Effector memory CD4-positive, alpha-beta T cell (primary cell): ENCODE data around the gene UGT1A1.

ENCODE experiments used
- DNase-seq, 3 donors: peaks; one replicate each; pipeline ENCODE4 v3.0.0-alpha.2; 2020
- H3K27ac ChIP-seq: 2 replicates; pipeline ENCODE4 v1.7.0; 2013; ENCODE audit warnings: mild to moderate bottlenecking, low read length, moderate library complexity; ENCODE audit not compliant: insufficient read depth, poor library complexity, severe bottlenecking
- H3K27me3 ChIP-seq: replicated peaks from 2 replicates; pipeline ENCODE4 v1.7.0; 2013; ENCODE audit warnings: mild to moderate bottlenecking, low read length; ENCODE audit not compliant: insufficient read depth, control insufficient read depth, poor library complexity, severe bottlenecking
- H3K36me3 ChIP-seq: 2 replicates; pipeline ENCODE4 v1.7.0; 2013; ENCODE audit warnings: mild to moderate bottlenecking, low read length, moderate library complexity; ENCODE audit not compliant: control insufficient read depth, insufficient read depth
- H3K4me1 ChIP-seq: 2 replicates; pipeline ENCODE4 v1.7.0; 2013; ENCODE audit warnings: low read length, mild to moderate bottlenecking; ENCODE audit not compliant: control insufficient read depth, insufficient read depth, poor library complexity, severe bottlenecking
- H3K4me3 ChIP-seq: 2 replicates; pipeline ENCODE4 v1.7.0; 2013; ENCODE audit warnings: low read length, low read depth, mild to moderate bottlenecking; ENCODE audit not compliant: insufficient read depth, poor library complexity, severe bottlenecking
- H3K9me3 ChIP-seq: 2 replicates; pipeline ENCODE4 v1.7.0; 2013; ENCODE audit warnings: mild to moderate bottlenecking, low read length, moderate library complexity; ENCODE audit not compliant: control insufficient read depth

The UGT1A1 gene

GRCh38 chr2:233758141-233758540 lies 1.9 kb upstream of the UGT1A1 start:
- Histone ChIP-seq H3K27ac (no peak overlapping the region), H3K27me3 (no peaks in the 10 kb centered on the region), H3K4me3 (no peak overlapping the region), H3K4me1 (no peaks in the 10 kb centered on the region), H3K9me3 (no peaks in the 10 kb centered on the region), H3K36me3 (no peaks in the 10 kb centered on the region)
- no peak for DNase-seq

GRCh38 chr2:233758849-233759248 lies 1.2 kb upstream of the UGT1A1 start:
- Histone ChIP-seq H3K4me3 (no peak overlapping the region), H3K36me3 (no peaks in the 10 kb centered on the region), H3K27ac (no peak overlapping the region), H3K4me1 (no peaks in the 10 kb centered on the region), H3K27me3 (no peaks in the 10 kb centered on the region), H3K9me3 (no peaks in the 10 kb centered on the region)
- no peak for DNase-seq

- Histone ChIP-seq H3K27me3 (no peaks in the 10 kb centered on the region), H3K27ac (no peak overlapping the region), H3K36me3 (no peaks in the 10 kb centered on the region), H3K4me3 (no peak overlapping the region), H3K9me3 (no peaks in the 10 kb centered on the region), H3K4me1 (no peaks in the 10 kb centered on the region)
- no peak for DNase-seq
These were observed 1.1 kb downstream of the UGT1A1 start for GRCh38 chr2:233761040-233761769.

DNA sequence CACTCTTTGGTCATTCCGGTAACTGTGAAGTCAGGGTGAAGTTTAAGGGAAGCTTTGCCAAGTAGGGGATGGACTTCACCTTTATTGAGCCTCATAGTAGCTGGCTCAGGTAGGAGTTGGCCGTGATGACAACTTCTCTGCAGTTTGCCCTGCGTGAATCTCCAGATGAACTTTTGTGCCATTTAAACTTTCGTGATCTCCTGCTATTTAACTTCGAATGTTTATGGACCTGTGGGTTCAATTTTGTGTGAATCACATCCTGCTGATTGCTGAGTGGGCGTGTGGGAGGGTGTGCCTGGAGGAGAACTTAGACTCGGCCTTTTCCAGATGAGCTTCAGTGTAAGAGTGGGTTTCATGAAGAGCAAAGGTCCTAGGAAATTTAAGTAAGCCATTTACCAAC lies 4.2 kb downstream of the UGT1A1 start:
- H3K27ac ChIP-seq = no peak overlapping the region
- no peak for DNase-seq
- no peaks in the 10 kb centered on the region for H3K36me3 ChIP-seq
- no peaks in the 10 kb centered on the region for H3K27me3 ChIP-seq
- no peak overlapping the region for H3K4me3 ChIP-seq
- H3K4me1 ChIP-seq = no peaks in the 10 kb centered on the region
- H3K9me3 ChIP-seq = no peaks in the 10 kb centered on the region

GRCh38 chr2:233764761-233765160 lies 4.7 kb downstream of the UGT1A1 start:
- no peaks in the 10 kb centered on the region for H3K27me3 ChIP-seq
- H3K4me3 ChIP-seq = no peak overlapping the region
- no peaks in the 10 kb centered on the region for H3K4me1 ChIP-seq
- no peak for DNase-seq
- no peaks in the 10 kb centered on the region for H3K9me3 ChIP-seq
- no peak overlapping the region for H3K27ac ChIP-seq
- H3K36me3 ChIP-seq = no peaks in the 10 kb centered on the region

GRCh38 chr2:233766416-233766815 lies 6.3 kb downstream of the UGT1A1 start:
- H3K27me3 ChIP-seq = no peaks in the 10 kb centered on the region
- no peak for DNase-seq

DNA sequence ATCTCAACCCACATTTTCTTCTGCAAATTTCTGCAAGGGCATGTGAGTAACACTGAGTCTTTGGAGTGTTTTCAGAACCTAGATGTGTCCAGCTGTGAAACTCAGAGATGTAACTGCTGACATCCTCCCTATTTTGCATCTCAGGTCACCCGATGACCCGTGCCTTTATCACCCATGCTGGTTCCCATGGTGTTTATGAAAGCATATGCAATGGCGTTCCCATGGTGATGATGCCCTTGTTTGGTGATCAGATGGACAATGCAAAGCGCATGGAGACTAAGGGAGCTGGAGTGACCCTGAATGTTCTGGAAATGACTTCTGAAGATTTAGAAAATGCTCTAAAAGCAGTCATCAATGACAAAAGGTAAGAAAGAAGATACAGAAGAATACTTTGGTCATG lies 8.0 kb downstream of the UGT1A1 start:
- Histone ChIP-seq H3K36me3 (no peaks in the 10 kb centered on the region), H3K27ac (no peak overlapping the region), H3K4me1 (no peaks in the 10 kb centered on the region), H3K4me3 (no peak overlapping the region), H3K27me3 (no peaks in the 10 kb centered on the region), H3K9me3 (no peaks in the 10 kb centered on the region)
- no peak for DNase-seq

More at GRCh38 chr2:233766416-233766815, 6.3 kb downstream of the UGT1A1 start:
- Histone ChIP-seq H3K27ac (no peak overlapping the region), H3K4me3 (no peak overlapping the region), H3K9me3 (no peaks in the 10 kb centered on the region), H3K36me3 (no peaks in the 10 kb centered on the region), H3K4me1 (no peaks in the 10 kb centered on the region)

DNA sequence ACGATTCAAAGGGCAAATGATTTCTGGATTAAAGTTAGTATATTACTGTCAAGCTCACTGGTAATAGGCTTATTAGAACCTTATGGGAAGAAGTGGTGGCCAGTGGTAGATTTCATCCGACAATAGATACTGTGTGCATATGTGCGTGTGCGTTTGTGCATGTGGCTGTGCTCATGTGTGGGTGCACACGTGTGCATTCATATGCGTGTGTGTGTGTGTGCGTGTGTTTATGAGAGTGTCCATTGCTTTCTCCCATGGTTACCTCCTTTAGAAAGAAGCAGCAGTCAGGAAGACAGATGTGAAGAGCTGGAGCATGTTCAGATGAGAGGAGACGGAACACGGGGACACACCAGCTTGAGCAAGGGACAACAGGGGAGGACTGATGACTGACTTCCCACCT lies 9.2 kb downstream of the UGT1A1 start:
- H3K9me3 ChIP-seq = no peaks in the 10 kb centered on the region
- no peak for DNase-seq
- H3K36me3 ChIP-seq = no peaks in the 10 kb centered on the region
- H3K27ac ChIP-seq = no peak overlapping the region
- H3K4me3 ChIP-seq = no peak overlapping the region
- H3K4me1 ChIP-seq = no peaks in the 10 kb centered on the region
- H3K27me3 ChIP-seq = no peaks in the 10 kb centered on the region

GRCh38 chr2:233772153-233772552 lies 12.1 kb downstream of the UGT1A1 start:
- H3K36me3 ChIP-seq = no peaks in the 10 kb centered on the region
- no peaks in the 10 kb centered on the region for H3K4me1 ChIP-seq
- DNase-seq = no peak
- H3K4me3 ChIP-seq = no peak overlapping the region
- no peak overlapping the region for H3K27ac ChIP-seq
- no peaks in the 10 kb centered on the region for H3K27me3 ChIP-seq
- peaks cover 3% of the 10 kb centered on the region for H3K9me3 ChIP-seq

GRCh38 chr2:233772583-233772982 lies 12.5 kb downstream of the UGT1A1 start:
- no peaks in the 10 kb centered on the region for H3K27me3 ChIP-seq
- H3K9me3 ChIP-seq = peaks cover 3% of the 10 kb centered on the region
- DNase-seq = no peak
- no peaks in the 10 kb centered on the region for H3K4me1 ChIP-seq
- H3K4me3 ChIP-seq = no peak overlapping the region
- H3K36me3 ChIP-seq = no peaks in the 10 kb centered on the region
- H3K27ac ChIP-seq = no peak overlapping the region
